ENCODE results near the gene GFER. TPM values are rescaled to one million over a fixed set of nuclear protein-coding genes. Genes with fewer than 3 reads are reported as not detected.

GFER gene
- total and polyA plus RNA-seq, 9 of the 15 experiments (the other 6 are each of a cell fraction or from before 2014, with no cell fraction given): 4.3 to 53.7 (median 19.8) TPM

- TF ChIP-seq FOXP4 (CRISPR knock-in tag; IDR thresholded peaks at IDR 0.05; ENCODE audit: borderline replicate concordance): peak; percentile 58; the same call in 1 of the 2 replicates
- no peak for TF ChIP-seq ZNF609 (CRISPR knock-in tag; IDR thresholded peaks at IDR 0.05; ENCODE audit: borderline replicate concordance)
- no peak for TF ChIP-seq ZNF764 (CRISPR knock-in tag; IDR thresholded peaks at IDR 0.05; ENCODE audit: low read depth)
- TF ChIP-seq RNF219 (CRISPR knock-in tag; IDR thresholded peaks at IDR 0.05): no peak
- peak; percentile 70 for TF ChIP-seq TFAP4 (CRISPR knock-in tag; IDR thresholded peaks at IDR 0.05; ENCODE audit: borderline replicate concordance)
- TF ChIP-seq NR2C1 (IDR thresholded peaks at IDR 0.05): no peak
- no peak for TF ChIP-seq NR2C1 (tag; IDR thresholded peaks at IDR 0.05)
- TF ChIP-seq HMG20A (CRISPR knock-in tag; conservative IDR thresholded peaks at IDR 0.05): no peak
- TF ChIP-seq CBFA2T3 (IDR thresholded peaks at IDR 0.05): no peak
- no peak for TF ChIP-seq CTBP1 (IDR thresholded peaks at IDR 0.05; ENCODE audit: borderline replicate concordance)
- TF ChIP-seq ZFPM2 (CRISPR knock-in tag; IDR thresholded peaks at IDR 0.05): no peak
- peak; percentile 25 for TF ChIP-seq RBM39 (optimal IDR thresholded peaks at IDR 0.05; ENCODE audit: low read depth, low read length)
- TF ChIP-seq POLR2A (conservative IDR thresholded peaks at IDR 0.05): peak; percentile 97
- TF ChIP-seq POLR2H (tag; IDR thresholded peaks at IDR 0.05; ENCODE audit: low read depth): peak; percentile 40; the same call in 1 of the 2 replicates
- no peak for TF ChIP-seq STAG1 (CRISPR knock-in tag; IDR thresholded peaks at IDR 0.05; ENCODE audit: borderline replicate concordance)
- TF ChIP-seq KAT2B (IDR thresholded peaks at IDR 0.05; ENCODE audit: low read depth, low read length): no peak
- peak; percentile 85 for TF ChIP-seq MYNN (IDR thresholded peaks at IDR 0.05)
- no peak for TF ChIP-seq MYNN (CRISPR knock-in tag; IDR thresholded peaks at IDR 0.05)
These were observed 23.0 kb upstream of the GFER start (continued) for GRCh38 chr16:1960665-1961630.
